GM23338 (cell line): Measurements from ENCODE around the gene SPTBN4. TPM values are rescaled to one million over a fixed set of nuclear protein-coding genes. Genes with fewer than 3 reads are reported as not detected.

Experiments used
- ATAC-seq: fragments of 200-7000 bp; cut with Tn5 transposase; 3 replicates; pipeline ENCODE4 v1.9.1; 2020
- DNase-seq: peaks from one replicate; pipeline ENCODE4 v3.0.0-alpha.2; 2015; ENCODE audit warnings: low spot score
- H2AFZ ChIP-seq: fragments of 200-600 bp; sonication (generic); 2 replicates; pipeline ENCODE4 v1.8.0; 2016; ENCODE audit warnings: antibody characterized with exemption, mild to moderate bottlenecking, moderate library complexity
- H3F3A ChIP-seq: fragments of 200-600 bp; sonication (generic); replicated peaks from 2 replicates; pipeline ENCODE4 v1.8.0; 2017; ENCODE audit warnings: antibody characterized with exemption, mixed run types, low read depth
- H3K27ac ChIP-seq: fragments of 200-600 bp; sonication (generic); 2 replicates; pipeline ENCODE4 v1.6.1; 2016; ENCODE audit warnings: low read depth
- H3K27me3 ChIP-seq: fragments of 200-600 bp; sonication (generic); 2 replicates; pipeline ENCODE4 v1.8.0; 2016; ENCODE audit warnings: mild to moderate bottlenecking, mixed run types, moderate library complexity; ENCODE audit not compliant: insufficient read depth
- H3K36me3 ChIP-seq: fragments of 200-600 bp; sonication (generic); 2 replicates; pipeline ENCODE4 v1.8.0; 2016; ENCODE audit warnings: mild to moderate bottlenecking; ENCODE audit not compliant: insufficient read depth
- H3K4me1 ChIP-seq: fragments of 200-600 bp; sonication (generic); 2 replicates; pipeline ENCODE4 v1.8.0; 2016; ENCODE audit warnings: mild to moderate bottlenecking, moderate library complexity; ENCODE audit not compliant: insufficient read depth
- H3K4me2 ChIP-seq: fragments of 200-600 bp; sonication (generic); 2 replicates; pipeline ENCODE4 v1.7.1; 2017; ENCODE audit warnings: mixed run types
- H3K4me3 ChIP-seq: fragments of 200-600 bp; sonication (generic); 2 replicates; pipeline ENCODE4 v1.6.1; 2016; ENCODE audit warnings: mixed run types
- H3K79me2 ChIP-seq: fragments of 200-600 bp; sonication (generic); replicated peaks from 2 replicates; pipeline ENCODE4 v1.8.0; 2017; ENCODE audit warnings: mild to moderate bottlenecking; ENCODE audit not compliant: insufficient read depth
- H3K9me2 ChIP-seq: fragments of 200-600 bp; sonication (generic); 2 replicates; pipeline ENCODE4 v1.8.0; 2017; ENCODE audit not compliant: insufficient read depth
- H4K20me1 ChIP-seq: fragments of 200-600 bp; sonication (generic); replicated peaks from 2 replicates; pipeline ENCODE4 v1.8.0; 2017; ENCODE audit warnings: mild to moderate bottlenecking; ENCODE audit not compliant: insufficient read depth
- H3K27ac Mint-ChIP-seq: 2 replicates; pipeline ENCODE4 v1.8.0; 2020; ENCODE audit warnings: inconsistent platforms, mild to moderate bottlenecking, moderate library complexity, mixed read lengths
- H3K27me3 Mint-ChIP-seq: 3 replicates; pipeline ENCODE4 v1.8.0; 2022; ENCODE audit warnings: low read depth, mild to moderate bottlenecking, moderate library complexity, mixed read lengths, inconsistent platforms; ENCODE audit not compliant: insufficient read depth, poor library complexity
- H3K36me3 Mint-ChIP-seq: 3 replicates; pipeline ENCODE4 v1.8.0; 2021; ENCODE audit warnings: low read depth, mild to moderate bottlenecking, inconsistent platforms, moderate library complexity, mixed read lengths
- H3K4me1 Mint-ChIP-seq: 3 replicates; pipeline ENCODE4 v1.8.0; 2020; ENCODE audit warnings: mild to moderate bottlenecking, inconsistent platforms, mixed read lengths
- H3K4me3 Mint-ChIP-seq: 3 replicates; pipeline ENCODE4 v1.8.0; 2021; ENCODE audit warnings: moderate library complexity, mild to moderate bottlenecking, inconsistent platforms, mixed read lengths
- H3K9me3 Mint-ChIP-seq: 3 replicates; pipeline ENCODE4 v1.8.0; 2020; ENCODE audit warnings: moderate library complexity, mild to moderate bottlenecking, inconsistent platforms, mixed read lengths
- CREB1 ChIP-seq: fragments of 250-450 bp; sonication (Bioruptor Pico); IDR thresholded peaks from 2 replicates; pipeline ENCODE4 v1.5.0; 2020; ENCODE audit warnings: low read depth, mild to moderate bottlenecking, moderate library complexity
- CTCF ChIP-seq, 2 experiments: fragments of 200-600 bp in 1 of 2; sonication (generic) in 1 of 2; conservative IDR thresholded peaks; 2 replicates each; pipeline versions ENCODE4 v1.5.1 to v1.6.1; 2016 to 2017; ENCODE audit warnings: antibody characterized with exemption in 2 of 2, low read depth in 2 of 2, mild to moderate bottlenecking in 2 of 2, moderate library complexity in 1 of 2
- ETS1 ChIP-seq: IDR thresholded peaks from 2 replicates; pipeline ENCODE4 v1.6.1; 2016; ENCODE audit warnings: antibody characterized with exemption
- EZH2 ChIP-seq: fragments of 200-600 bp; sonication (generic); IDR thresholded peaks from one replicate; pipeline ENCODE4 v1.8.0; 2017; ENCODE audit warnings: antibody characterized with exemption, mild to moderate bottlenecking, low read depth; ENCODE audit not compliant: unreplicated experiment
- EZH2phosphoT487 ChIP-seq: fragments of 200-600 bp; sonication (generic); IDR thresholded peaks from one replicate; pipeline ENCODE4 v1.8.1; 2018; ENCODE audit warnings: antibody characterized with exemption; ENCODE audit not compliant: unreplicated experiment
- JUNB ChIP-seq: IDR thresholded peaks from one replicate; pipeline ENCODE4 v1.6.1; 2016; ENCODE audit warnings: antibody characterized with exemption; ENCODE audit not compliant: unreplicated experiment
- NANOG ChIP-seq: IDR thresholded peaks from 2 replicates; pipeline ENCODE4 v1.6.1; 2016; ENCODE audit warnings: antibody characterized with exemption, borderline replicate concordance
- POLR2AphosphoS5 ChIP-seq: IDR thresholded peaks from 2 replicates; pipeline ENCODE4 v1.6.1; 2016; ENCODE audit warnings: antibody characterized with exemption, low read depth
- REST ChIP-seq: IDR thresholded peaks from one replicate; pipeline ENCODE4 v1.6.1; 2018; ENCODE audit warnings: antibody characterized with exemption; ENCODE audit not compliant: unreplicated experiment
- STAT1 ChIP-seq: IDR thresholded peaks from one replicate; pipeline ENCODE4 v1.6.1; 2016; ENCODE audit warnings: antibody characterized with exemption; ENCODE audit not compliant: unreplicated experiment
- ZNF114 ChIP-seq: fragments of 250-450 bp; sonication (Bioruptor Pico); IDR thresholded peaks from 2 replicates; pipeline ENCODE4 v1.5.0; 2020; ENCODE audit warnings: mild to moderate bottlenecking, moderate library complexity
- ZNF331 ChIP-seq: fragments of 250-450 bp; sonication (Bioruptor Pico); IDR thresholded peaks from 2 replicates; pipeline ENCODE4 v1.5.0; 2020; ENCODE audit warnings: low read depth, mild to moderate bottlenecking, moderate library complexity
- ZNF462 ChIP-seq: fragments of 250-450 bp; sonication (Bioruptor Pico); IDR thresholded peaks from 2 replicates; pipeline ENCODE4 v1.5.0; 2020; ENCODE audit warnings: mild to moderate bottlenecking, moderate library complexity
- polyA plus RNA-seq: library from polyadenylated mRNA; unstranded; fragments of >200 nt; fragmentation: Nextera tagmentation; extraction: Ambion mirVana; gene quantifications from 2 replicates; pipeline ENCODE4 v1.2.1, GENCODE V29; 2016
- total RNA-seq: library from RNA; depleted of rRNA; stranded (reverse); fragments of >200 nt; shearing (Covaris generic); gene quantifications from 2 replicates; pipeline ENCODE4 v1.2.3, GENCODE V29; 2014

SPTBN4 gene
- total and polyA plus RNA-seq, 2 experiments from 2014 or later: 1.6 to 2.3 TPM

GRCh38 chr19:40609561-40610395, 143.0 kb downstream of the SPTBN4 start:
- peak overlapping the region; percentile 68 for H3K4me3 ChIP-seq
- peak overlapping the region; percentile 95 for H3K4me2 ChIP-seq
- no peaks in the 10 kb centered on the region for H3K79me2 ChIP-seq
- H3K4me1 ChIP-seq: peaks cover 12% of the 10 kb centered on the region; the same call in 1 of the 2 replicates
- peaks cover 79% of the 10 kb centered on the region for H3K27me3 Mint-ChIP-seq
- TF ChIP-seq CTCF (conservative IDR thresholded peaks at IDR 0.05; ENCODE audit: low read depth in 2 of 2) (no peak), ETS1 (no peak), REST (no peak), ZNF114 (CRISPR knock-in tag) (no peak), JUNB (no peak), ZNF331 (no peak), STAT1 (no peak), CREB1 (CRISPR knock-in tag) (0 out of 2 replicates have a peak, but pooled peaks have one; percentile 10), EZH2 (peak; percentile 2), POLR2AphosphoS5 (peak; percentile 40; the same call in 1 of the 2 replicates), NANOG (no peak), EZH2phosphoT487 (no peak), ZNF462 (CRISPR knock-in tag) (no peak)
- H3K9me3 Mint-ChIP-seq: no peaks in the 10 kb centered on the region; the same call in none of the 3 replicates
- no peak overlapping the region for H3K27ac ChIP-seq
- no peaks in the 10 kb centered on the region; the same call in 1 of the 2 replicates for H4K20me1 ChIP-seq
- H3K27ac Mint-ChIP-seq: no peak overlapping the region
- no peaks in the 10 kb centered on the region for H3K9me2 ChIP-seq
- ATAC-seq (peak; percentile 41), DNase-seq (peak; percentile 95)
- H3K36me3 ChIP-seq: no peaks in the 10 kb centered on the region
- H3F3A ChIP-seq: peaks cover 26% of the 10 kb centered on the region
- no peak overlapping the region; the same call in 1 of the 2 replicates for H2AFZ ChIP-seq
- peaks cover 72% of the 10 kb centered on the region for H3K27me3 ChIP-seq
- H3K4me3 Mint-ChIP-seq: peak overlapping the region; percentile 80
- H3K36me3 Mint-ChIP-seq: peaks cover 7% of the 10 kb centered on the region; the same call in 1 of the 3 replicates
- H3K4me1 Mint-ChIP-seq: peaks cover 44% of the 10 kb centered on the region
